Epithelial cell of esophagus (primary cell): ENCODE data around the gene MYH7.

Experiments used
- DNase-seq: peaks from one replicate; pipeline ENCODE4 v3.0.0; 2010; ENCODE audit warnings: low read depth
- H3K4me3 ChIP-seq: 2 replicates; pipeline ENCODE4 v1.5.1; 2011; ENCODE audit warnings: mild to moderate bottlenecking, low read length, control low read depth
- CTCF ChIP-seq: IDR thresholded peaks from 2 replicates; pipeline ENCODE4 v1.5.1; 2011; ENCODE audit warnings: low read depth, mild to moderate bottlenecking, low read length, control low read depth, inconsistent platforms; ENCODE audit not compliant: insufficient read depth; ENCODE audit errors: missing control alignments

Gene MYH7

GRCh38 chr14:23435543-23436326 is at the start of gene MYH7:
Gene MYH7, minus strand, starts transcription at chr14:23435660. Its CDS starts 1,928 bp downstream, at chr14:23433732.
- no peak within 1 kb of the TSS for H3K4me3 ChIP-seq
- TF ChIP-seq CTCF = no peak
- no peak for DNase-seq

DNA sequence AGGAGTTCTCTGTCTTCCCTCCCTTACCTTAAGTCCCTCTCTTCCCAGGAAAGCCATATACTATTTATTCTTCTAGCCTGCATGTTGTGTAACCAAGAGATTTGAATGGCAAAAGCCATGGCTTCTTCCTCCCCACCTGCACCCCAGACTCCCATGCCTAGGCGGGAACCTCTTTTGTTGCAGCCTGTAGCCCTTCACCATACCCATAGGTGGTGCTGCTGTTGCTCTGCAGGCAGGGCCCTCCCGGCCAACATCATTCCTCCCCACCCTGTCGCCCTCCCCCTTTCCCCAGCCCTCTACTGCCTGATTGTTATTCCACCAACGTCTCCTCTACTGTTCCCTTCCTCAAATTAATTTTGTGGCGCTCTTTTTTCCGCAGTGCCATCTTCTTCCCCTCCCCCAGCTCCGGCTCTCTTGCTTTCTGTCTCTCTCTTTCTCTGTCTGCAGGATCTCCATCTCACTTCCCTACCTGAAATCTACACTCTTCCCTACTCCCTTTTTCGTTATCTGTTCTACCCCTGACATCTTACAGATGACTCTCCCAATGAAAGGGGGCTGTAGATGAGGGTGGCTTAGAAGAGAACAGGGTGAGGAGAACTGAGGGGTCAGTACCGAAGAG is 47.9 kb upstream of the MYH7 start:
- no peak overlapping the region for H3K4me3 ChIP-seq
- peak; percentile 11 for DNase-seq
- peak; percentile 44 for TF ChIP-seq CTCF

DNA sequence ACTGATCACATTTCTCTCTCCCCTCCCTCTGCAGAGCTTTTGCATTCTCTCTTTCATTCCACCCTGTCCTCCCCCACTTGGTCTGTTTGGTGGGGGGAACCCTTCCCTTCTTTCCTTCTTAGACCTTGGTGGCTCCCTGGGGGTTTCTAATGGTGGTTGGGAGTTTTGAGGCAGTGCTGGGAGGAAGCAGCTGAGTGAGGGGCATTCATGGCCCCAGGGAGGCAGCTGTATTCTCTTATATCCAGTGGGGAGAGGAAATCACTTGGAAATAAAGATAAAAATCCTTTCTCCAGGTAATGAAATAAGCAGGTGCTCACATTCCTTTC is 47.3 kb upstream of the MYH7 start:
- no peak overlapping the region for H3K4me3 ChIP-seq
- no peak for TF ChIP-seq CTCF
- DNase-seq = no peak

DNA sequence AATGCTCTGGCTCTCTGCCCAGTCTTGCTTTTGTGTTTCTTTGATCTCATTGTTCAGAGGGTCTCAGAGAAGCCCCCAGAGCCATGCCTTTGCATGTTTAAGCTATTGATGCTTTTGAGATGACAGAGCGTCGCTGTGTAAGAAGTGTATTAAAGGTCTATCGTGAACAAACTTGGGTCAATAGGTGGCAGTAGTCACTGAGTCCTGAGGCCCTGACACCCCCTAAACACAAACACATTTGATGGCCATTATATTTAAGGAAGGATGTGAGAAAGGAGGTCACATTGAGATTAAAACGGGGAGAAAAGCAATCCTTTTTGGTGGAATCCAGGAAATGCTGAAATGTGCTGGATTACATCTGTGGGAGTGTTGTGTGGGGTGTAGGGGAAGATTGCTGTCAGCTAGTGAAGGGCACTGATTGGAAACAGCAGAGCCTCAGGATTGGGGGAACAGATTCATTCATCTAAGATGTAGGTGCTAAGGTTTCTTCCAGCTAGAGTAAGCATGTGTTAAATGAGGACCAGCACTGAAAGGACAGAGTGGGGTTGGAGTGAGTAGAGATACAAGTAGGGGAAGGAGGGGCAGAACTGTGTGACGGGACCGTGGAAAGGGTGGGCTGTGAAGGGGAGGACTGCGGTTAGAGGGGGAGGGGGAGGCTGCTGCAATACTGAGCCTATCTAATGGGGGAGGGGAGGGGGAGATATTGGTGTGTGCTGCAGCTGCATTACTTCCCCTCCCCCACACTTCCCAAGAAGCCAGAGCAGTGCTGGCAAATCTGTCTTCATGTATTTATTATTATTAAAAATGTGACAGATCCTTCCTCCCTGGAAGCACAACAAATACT is 46.7 kb upstream of the MYH7 start:
- TF ChIP-seq CTCF = no peak
- H3K4me3 ChIP-seq = no peak overlapping the region
- DNase-seq = no peak

DNA sequence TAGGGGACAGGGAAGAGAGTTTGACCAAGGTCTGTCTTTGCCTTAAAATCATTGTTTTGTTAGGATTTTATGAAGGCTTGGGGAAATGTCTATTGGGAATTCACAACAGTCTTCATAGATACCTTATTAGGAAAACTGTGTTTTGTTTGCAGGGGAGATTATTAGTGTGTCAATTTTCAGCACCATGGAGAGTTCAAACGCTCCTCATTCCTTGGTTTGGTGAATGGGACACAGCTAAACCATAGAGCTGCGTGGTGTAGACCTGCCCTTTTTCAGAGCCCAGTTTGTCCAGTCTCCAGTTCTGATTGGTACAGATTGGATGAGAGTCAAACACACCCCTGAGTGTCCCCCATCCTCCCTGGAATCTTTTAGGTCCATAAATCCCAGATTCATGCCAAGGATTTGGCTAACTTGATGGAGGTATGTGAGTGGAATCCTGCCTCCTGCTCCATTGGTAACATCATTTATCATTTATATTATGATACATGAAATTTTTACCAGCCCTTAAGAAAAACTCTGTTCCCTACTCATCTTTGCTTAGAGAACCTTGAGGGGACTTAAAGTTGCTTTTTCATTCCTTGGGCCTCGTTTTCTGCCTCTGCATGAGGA is 46.0 kb upstream of the MYH7 start:
- no peak for TF ChIP-seq CTCF
- peak; percentile 35 for DNase-seq

DNA sequence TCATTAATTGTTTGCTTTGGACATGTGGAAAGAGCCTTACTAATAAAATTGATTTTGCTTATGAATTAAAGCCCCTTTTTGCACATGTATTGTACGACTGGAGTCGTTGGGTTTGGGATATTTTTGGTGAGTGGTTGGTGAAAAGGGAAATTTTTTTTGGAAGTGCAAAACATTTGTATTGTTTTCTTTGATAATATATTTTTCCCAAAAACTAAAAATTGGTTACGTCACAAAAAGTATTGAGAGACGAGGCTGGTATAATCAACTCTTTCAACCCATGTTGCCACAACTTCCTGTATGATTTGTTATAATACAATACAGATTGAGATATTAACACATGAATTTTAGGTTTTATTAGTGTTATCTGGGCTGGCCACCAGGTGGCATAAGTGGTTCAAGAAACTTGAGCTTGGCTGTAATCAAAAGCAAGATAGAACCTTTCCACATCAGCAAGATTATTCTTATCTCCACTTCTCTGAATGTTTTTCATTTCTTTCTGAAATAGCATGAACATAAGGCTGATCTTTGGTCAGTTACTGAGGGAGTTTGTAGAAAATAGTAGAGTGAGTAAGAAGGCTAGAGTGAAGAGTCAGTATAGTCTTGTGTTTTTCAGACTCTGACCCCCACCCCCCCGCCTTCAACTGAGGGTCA is 42.8 kb upstream of the MYH7 start:
- peak; percentile 72 for DNase-seq
- peak; percentile 74 for TF ChIP-seq CTCF
- no peak overlapping the region for H3K4me3 ChIP-seq

More for the DNA sequence above, 46.0 kb upstream of the MYH7 start:
- H3K4me3 ChIP-seq = no peak overlapping the region
